Karpas-422 (cell line): Measurements from ENCODE around the gene CDK14. TPM values are rescaled to one million over a fixed set of nuclear protein-coding genes. Genes with fewer than 3 reads are reported as not detected.

Experiments
- DNase-seq: peaks from one replicate; pipeline ENCODE4 v3.0.0-alpha.2; 2015
- H2AFZ ChIP-seq: fragments of 200-600 bp; sonication (generic); 2 replicates; pipeline ENCODE4 v1.6.1; 2014; ENCODE audit warnings: antibody characterized with exemption, low read length, mixed read lengths
- H3K27ac ChIP-seq: fragments of 200-600 bp; sonication (generic); 2 replicates; pipeline ENCODE4 v1.5.1; 2014; ENCODE audit warnings: mild to moderate bottlenecking, low read length, moderate library complexity
- H3K27me3 ChIP-seq: fragments of 200-600 bp; sonication (generic); 2 replicates; pipeline ENCODE4 v1.6.1; 2014; ENCODE audit warnings: low read length, mixed read lengths
- H3K36me3 ChIP-seq: fragments of 200-600 bp; sonication (generic); 2 replicates; pipeline ENCODE4 v1.6.1; 2014; ENCODE audit warnings: low read length, mixed read lengths; ENCODE audit not compliant: insufficient read depth
- H3K4me1 ChIP-seq: fragments of 200-600 bp; sonication (generic); 2 replicates; pipeline ENCODE4 v1.6.1; 2014; ENCODE audit warnings: mild to moderate bottlenecking, low read length, mixed read lengths
- H3K4me2 ChIP-seq: fragments of 200-600 bp; sonication (generic); 2 replicates; pipeline ENCODE4 v1.6.1; 2014; ENCODE audit warnings: low read length, low read depth, mild to moderate bottlenecking; ENCODE audit not compliant: poor library complexity, severe bottlenecking
- H3K4me3 ChIP-seq: fragments of 200-600 bp; sonication (generic); 2 replicates; pipeline ENCODE4 v1.5.1; 2014; ENCODE audit warnings: mild to moderate bottlenecking, antibody characterized with exemption, low read length, mixed read lengths
- H3K79me2 ChIP-seq: fragments of 200-600 bp; sonication (generic); 2 replicates; pipeline ENCODE4 v1.6.1; 2014; ENCODE audit warnings: mild to moderate bottlenecking, low read length, mixed read lengths
- H3K9ac ChIP-seq: fragments of 200-600 bp; sonication (generic); 2 replicates; pipeline ENCODE4 v1.6.0; 2014; ENCODE audit warnings: low read length
- H3K9me2 ChIP-seq: fragments of 200-600 bp; sonication (generic), shearing (Covaris generic); replicated peaks from 2 replicates; pipeline ENCODE4 v1.6.0; 2014; ENCODE audit warnings: mild to moderate bottlenecking, low read length, moderate library complexity; ENCODE audit not compliant: insufficient read depth
- H3K9me3 ChIP-seq: fragments of 300-700, 200-600 bp; sonication (generic); 2 replicates; pipeline ENCODE4 v1.6.1; 2014; ENCODE audit warnings: low read length, mixed read lengths
- H4K20me1 ChIP-seq: fragments of 200-600 bp; sonication (generic); 2 replicates; pipeline ENCODE4 v1.6.1; 2014; ENCODE audit warnings: mild to moderate bottlenecking, antibody characterized with exemption, low read length, low read depth; ENCODE audit not compliant: insufficient read depth
- total RNA-seq: library from RNA; depleted of rRNA; stranded (reverse); fragments of >200 nt; shearing (Covaris generic); gene quantifications from 2 replicates; pipeline ENCODE4 v1.2.3, GENCODE V29; 2014; ENCODE audit warnings: low replicate concordance; rRNA removed

Gene CDK14
- total RNA-seq, 1 experiment from 2014 or later: 121 TPM

DNA sequence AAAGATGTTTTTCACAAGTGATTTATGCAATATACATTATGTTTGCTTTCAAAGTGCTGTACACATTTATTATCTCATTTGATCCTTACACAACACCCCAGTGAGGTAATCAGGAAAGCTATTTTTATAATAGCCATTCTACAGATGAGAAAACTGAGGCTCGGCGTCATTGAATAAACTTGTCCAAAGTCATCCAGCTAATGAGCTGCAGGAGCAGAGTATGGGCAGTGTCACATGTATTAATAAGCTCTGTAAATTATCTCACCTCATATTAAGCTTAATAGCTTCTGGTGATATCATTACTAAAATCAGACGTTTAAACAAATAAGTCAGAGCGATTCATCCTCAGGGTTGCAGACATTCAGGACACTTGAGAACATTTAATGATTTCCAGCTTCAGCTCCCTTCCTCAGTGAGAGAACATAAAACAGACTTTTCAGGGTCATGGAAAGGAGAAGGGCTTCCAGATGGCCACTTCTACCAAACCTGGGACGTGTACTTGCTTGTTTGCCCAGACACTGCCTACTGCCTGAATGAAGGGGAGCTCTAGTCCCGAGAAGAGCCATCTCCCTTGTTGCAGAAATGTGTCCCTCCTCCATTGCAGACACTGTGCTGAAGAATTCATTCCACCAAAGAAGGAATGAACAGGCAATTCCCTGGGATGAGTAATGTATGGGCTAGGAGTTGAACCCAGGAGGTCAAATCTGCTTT is 647.6 kb downstream of the CDK14 start:
- Histone ChIP-seq H3K9me3 (no peaks in the 10 kb centered on the region), H3K27ac (no peak overlapping the region), H3K9me2 (no peaks in the 10 kb centered on the region), H4K20me1 (no peaks in the 10 kb centered on the region), H3K4me2 (no peak overlapping the region), H3K36me3 (no peaks in the 10 kb centered on the region), H3K4me3 (no peak overlapping the region), H3K4me1 (no peaks in the 10 kb centered on the region), H2AFZ (no peak overlapping the region), H3K9ac (no peak overlapping the region), H3K27me3 (no peaks in the 10 kb centered on the region), H3K79me2 (no peaks in the 10 kb centered on the region)
- DNase-seq: no peak

DNA sequence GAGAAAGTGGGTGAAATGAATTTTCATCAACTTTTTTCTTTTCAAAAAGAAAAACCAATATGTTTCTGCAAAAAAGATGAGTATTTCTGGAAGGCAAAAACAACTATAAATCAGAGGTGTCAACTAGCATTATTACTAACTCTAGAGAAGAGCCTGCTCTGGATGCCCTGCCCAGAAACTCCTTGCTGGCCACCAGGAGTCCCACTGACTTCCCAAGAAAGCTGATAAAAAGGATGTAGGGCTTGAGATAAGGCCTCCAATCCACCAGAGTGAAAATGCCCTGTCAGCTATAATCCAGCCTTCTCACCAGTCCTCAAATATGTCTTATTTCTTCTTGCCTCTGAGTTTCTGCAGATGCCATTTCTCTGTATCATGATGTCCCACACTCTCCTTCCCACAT is 651.4 kb downstream of the CDK14 start:
- H3K79me2 ChIP-seq: no peaks in the 10 kb centered on the region
- no peak overlapping the region for H3K27ac ChIP-seq
- H3K36me3 ChIP-seq: no peaks in the 10 kb centered on the region
- no peaks in the 10 kb centered on the region for H4K20me1 ChIP-seq
- H2AFZ ChIP-seq: no peak overlapping the region
- H3K4me3 ChIP-seq: no peak overlapping the region
- H3K4me1 ChIP-seq: no peaks in the 10 kb centered on the region
- H3K9me2 ChIP-seq: no peaks in the 10 kb centered on the region
- DNase-seq: no peak
- no peaks in the 10 kb centered on the region for H3K9me3 ChIP-seq
- no peaks in the 10 kb centered on the region for H3K27me3 ChIP-seq
- no peak overlapping the region for H3K9ac ChIP-seq
- H3K4me2 ChIP-seq: no peak overlapping the region

DNA sequence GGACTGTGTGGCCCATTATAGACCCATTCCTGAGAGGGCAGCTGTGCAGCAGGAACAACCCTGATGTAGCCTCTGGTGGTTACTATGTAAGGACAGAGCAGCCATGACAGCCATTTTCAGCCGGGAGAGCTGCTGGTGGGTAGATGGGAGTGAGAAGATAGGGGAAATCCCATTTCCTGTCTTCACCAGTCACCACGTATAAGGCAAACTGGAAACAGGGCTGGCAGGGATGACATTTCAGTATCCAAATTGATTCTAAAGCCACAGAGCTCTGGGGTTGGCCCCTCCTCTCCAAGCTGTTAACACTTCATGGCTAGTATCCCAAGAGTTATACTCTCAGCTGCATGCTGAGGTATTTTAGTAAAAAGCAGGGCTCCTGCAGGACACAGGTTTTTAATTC is 652.9 kb downstream of the CDK14 start:
- Histone ChIP-seq H3K9me3 (no peaks in the 10 kb centered on the region), H3K27me3 (no peaks in the 10 kb centered on the region), H3K4me1 (no peaks in the 10 kb centered on the region), H2AFZ (no peak overlapping the region), H4K20me1 (no peaks in the 10 kb centered on the region), H3K4me3 (no peak overlapping the region), H3K27ac (no peak overlapping the region), H3K9me2 (no peaks in the 10 kb centered on the region), H3K9ac (no peak overlapping the region), H3K4me2 (no peak overlapping the region), H3K36me3 (no peaks in the 10 kb centered on the region), H3K79me2 (no peaks in the 10 kb centered on the region)
- no peak for DNase-seq

DNA sequence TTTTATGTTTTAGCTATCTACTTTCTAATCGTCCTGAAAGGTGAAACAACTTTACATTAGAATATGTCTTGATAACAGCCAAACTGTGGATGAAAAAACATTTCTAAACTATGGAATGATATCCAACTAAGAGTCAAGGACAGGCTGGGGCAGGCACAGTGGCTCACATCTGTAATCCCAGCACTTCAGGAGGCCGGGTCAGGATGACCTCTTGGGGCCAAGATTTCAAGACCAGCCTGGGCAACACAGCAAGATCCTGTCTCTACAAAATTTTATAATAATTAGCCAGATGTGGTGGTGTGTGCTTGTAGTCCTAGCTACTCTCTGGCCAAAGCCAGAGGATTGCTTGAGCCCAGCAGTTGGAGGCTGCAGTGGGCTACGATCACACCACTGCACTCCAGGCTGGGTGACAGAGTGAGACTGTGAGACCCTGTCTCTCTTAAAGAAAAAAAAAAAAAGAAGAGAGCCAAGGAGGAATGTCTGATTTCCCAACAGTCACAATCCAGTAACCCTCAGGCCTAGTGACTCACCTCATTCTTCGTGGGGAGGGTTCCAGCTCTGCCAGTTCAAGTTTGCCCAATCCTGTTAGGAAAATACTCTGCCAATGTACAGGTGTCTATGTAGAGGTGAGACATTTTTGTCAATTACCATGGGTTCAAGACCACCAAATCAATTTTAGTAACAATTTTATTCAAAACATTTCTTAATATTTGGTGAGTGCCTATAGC is 653.5 kb downstream of the CDK14 start:
- Histone ChIP-seq H3K27me3 (no peaks in the 10 kb centered on the region), H4K20me1 (no peaks in the 10 kb centered on the region), H2AFZ (no peak overlapping the region)

DNA sequence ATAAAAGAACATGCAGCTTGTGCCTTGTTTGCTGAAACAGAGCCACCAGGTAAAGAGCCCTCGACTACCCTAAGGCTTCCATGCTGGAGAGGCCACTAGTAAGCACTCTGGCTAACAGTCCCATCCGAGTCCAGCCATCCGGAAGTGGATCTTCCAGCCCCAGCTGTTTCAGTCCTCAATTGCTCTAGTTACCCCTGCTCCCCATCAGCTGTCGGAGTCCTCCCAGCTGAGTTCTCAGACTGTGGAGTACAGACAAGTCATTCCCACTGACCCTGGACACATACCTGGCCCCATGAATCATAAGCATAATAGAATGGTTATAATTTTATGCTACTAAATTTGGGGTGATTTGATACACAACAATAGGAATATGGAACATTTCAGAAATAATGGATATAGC is 654.6 kb downstream of the CDK14 start:
- Histone ChIP-seq H3K79me2 (no peaks in the 10 kb centered on the region), H3K9me3 (no peaks in the 10 kb centered on the region), H3K9me2 (no peaks in the 10 kb centered on the region)

More for the DNA sequence above, 653.5 kb downstream of the CDK14 start:
- DNase-seq: no peak
- Histone ChIP-seq H3K4me1 (no peaks in the 10 kb centered on the region), H3K79me2 (no peaks in the 10 kb centered on the region), H3K9ac (no peak overlapping the region), H3K9me3 (no peaks in the 10 kb centered on the region), H3K4me2 (no peak overlapping the region), H3K36me3 (no peaks in the 10 kb centered on the region), H3K4me3 (no peak overlapping the region), H3K27ac (no peak overlapping the region), H3K9me2 (no peaks in the 10 kb centered on the region)

DNA sequence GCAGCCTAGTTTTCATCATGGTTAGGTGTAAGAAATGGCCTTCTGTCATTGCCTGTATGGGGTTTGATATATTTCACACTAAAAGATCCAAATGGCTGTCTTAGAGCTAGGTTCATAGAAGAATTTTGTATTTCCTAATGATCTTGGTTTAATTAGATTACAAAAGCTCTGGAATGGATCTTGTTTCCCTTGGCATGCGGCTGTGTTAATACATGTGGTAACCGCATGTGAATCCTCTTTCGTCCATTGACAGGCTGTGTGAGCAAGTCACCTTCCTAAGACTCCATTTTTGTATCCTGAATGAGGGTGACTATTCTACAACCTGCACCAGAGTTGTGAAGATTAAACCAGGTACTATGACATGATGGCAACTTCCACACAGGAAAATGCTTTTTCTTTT is 655.8 kb downstream of the CDK14 start:
- H3K9me2 ChIP-seq: no peaks in the 10 kb centered on the region
- H3K36me3 ChIP-seq: no peaks in the 10 kb centered on the region
- H3K79me2 ChIP-seq: no peaks in the 10 kb centered on the region
- H3K9me3 ChIP-seq: no peaks in the 10 kb centered on the region
- H3K27ac ChIP-seq: no peak overlapping the region
- no peaks in the 10 kb centered on the region for H3K27me3 ChIP-seq
- DNase-seq: no peak
- no peak overlapping the region for H3K4me3 ChIP-seq
- no peak overlapping the region for H2AFZ ChIP-seq
- H3K4me1 ChIP-seq: no peaks in the 10 kb centered on the region
- H3K4me2 ChIP-seq: no peak overlapping the region
- no peak overlapping the region for H3K9ac ChIP-seq
- no peaks in the 10 kb centered on the region for H4K20me1 ChIP-seq

More for the DNA sequence above, 654.6 kb downstream of the CDK14 start:
- H2AFZ ChIP-seq: no peak overlapping the region
- H3K36me3 ChIP-seq: no peaks in the 10 kb centered on the region
- no peaks in the 10 kb centered on the region for H4K20me1 ChIP-seq
- no peaks in the 10 kb centered on the region for H3K4me1 ChIP-seq
- H3K4me3 ChIP-seq: no peak overlapping the region
- no peak overlapping the region for H3K4me2 ChIP-seq
- no peaks in the 10 kb centered on the region for H3K27me3 ChIP-seq
- H3K27ac ChIP-seq: no peak overlapping the region
- no peak for DNase-seq
- H3K9ac ChIP-seq: no peak overlapping the region

Other genes with a start within 250 kb of the CDK14 start
- gene GTPBP10, start 249.6 kb upstream of the CDK14 start, total RNA-seq: 15.7 and 26.8 TPM in 2 replicates
- 4.8 and 9.1 TPM in 2 replicates for gene CLDN12, start 192.9 kb upstream of the CDK14 start, total RNA-seq
- gene PTTG1IP2, start 126.7 kb upstream of the CDK14 start, total RNA-seq: not detected in 2 replicates